Measurements from ENCODE around the gene GASK1B.

Gene GASK1B

GRCh38 chr4:158128540-158128939 is 44.3 kb downstream of the GASK1B start:
- no peak for TF ChIP-seq CTCF (IDR thresholded peaks at IDR 0.05; ENCODE audit: low read depth, low read length)
- no peak overlapping the region for H3K4me3 ChIP-seq (ENCODE audit: low read depth, low read length)

- no peak overlapping the region for H3K4me3 ChIP-seq (ENCODE audit: low read depth, low read length)
- no peak for TF ChIP-seq CTCF (IDR thresholded peaks at IDR 0.05; ENCODE audit: low read depth, low read length)
These were observed 47.5 kb downstream of the GASK1B start for GRCh38 chr4:158125310-158125709.
